Eye (tissue), 1 donor: Measurements from ENCODE around the gene GIPC2.
A peak's percentile ranks its signal among the peaks of the same experiment; 100 is the strongest.
"Not testable (repeated sequence)": the region's sequence is repeated elsewhere in the genome, so short reads cannot be mapped to it uniquely, and the experiment has no call there.

Experiments
- DNase-seq: peaks from one replicate; pipeline ENCODE4 v3.0.0-alpha.2; 2015

The GIPC2 gene

GRCh38 chr1:78070210-78070609 is 24.4 kb downstream of the GIPC2 start:
- DNase-seq: no peak

GRCh38 chr1:78070758-78071157 is 25.0 kb downstream of the GIPC2 start:
- DNase-seq: no peak

- no peak for DNase-seq
Measured at GRCh38 chr1:78071696-78072095, 25.9 kb downstream of the GIPC2 start.

GRCh38 chr1:78072216-78072615 is 26.4 kb downstream of the GIPC2 start:
- DNase-seq: no peak

- no peak for DNase-seq
Measured at GRCh38 chr1:78073441-78073840, 27.7 kb downstream of the GIPC2 start.

- DNase-seq: no peak
Measured at GRCh38 chr1:78075621-78076020, 29.9 kb downstream of the GIPC2 start.

- no peak for DNase-seq
Measured at GRCh38 chr1:78078358-78078757, 32.6 kb downstream of the GIPC2 start.

GRCh38 chr1:78079580-78079979 is 33.8 kb downstream of the GIPC2 start:
- no peak for DNase-seq

GRCh38 chr1:78080767-78081166 is 35.0 kb downstream of the GIPC2 start:
- DNase-seq: no peak

- no peak for DNase-seq
Measured at GRCh38 chr1:78081980-78082860, 36.5 kb downstream of the GIPC2 start.

- not testable (repeated sequence) for DNase-seq
Measured at GRCh38 chr1:78084639-78085038, 38.9 kb downstream of the GIPC2 start.

GRCh38 chr1:78086697-78087096 is 40.9 kb downstream of the GIPC2 start:
- no peak for DNase-seq

- DNase-seq: no peak
Measured at GRCh38 chr1:78088015-78088414, 42.2 kb downstream of the GIPC2 start.

- DNase-seq: no peak
Measured at GRCh38 chr1:78088486-78088885, 42.7 kb downstream of the GIPC2 start.

GRCh38 chr1:78089010-78089409 is 43.2 kb downstream of the GIPC2 start:
- no peak for DNase-seq

GRCh38 chr1:78090472-78091133 is 44.8 kb downstream of the GIPC2 start:
- no peak for DNase-seq

GRCh38 chr1:78091215-78091813 is 45.5 kb downstream of the GIPC2 start:
- DNase-seq: no peak

- no peak for DNase-seq
Measured at GRCh38 chr1:78091886-78092285, 46.1 kb downstream of the GIPC2 start.

GRCh38 chr1:78092643-78093042 is 46.9 kb downstream of the GIPC2 start:
- DNase-seq: no peak

- DNase-seq: no peak
Measured at GRCh38 chr1:78093560-78093959, 47.8 kb downstream of the GIPC2 start.

GRCh38 chr1:78094639-78095038 is 48.9 kb downstream of the GIPC2 start:
- DNase-seq: no peak

GRCh38 chr1:78095593-78095992 is 49.8 kb downstream of the GIPC2 start:
- no peak for DNase-seq

GRCh38 chr1:78096017-78096416 is 50.3 kb downstream of the GIPC2 start:
- no peak for DNase-seq

- DNase-seq: peak; percentile 23
Measured at GRCh38 chr1:78096976-78097375, 51.2 kb downstream of the GIPC2 start.
